Suppressor macrophage treated with lipopolysaccharide for 1 hour (primary cell): ENCODE results near the gene CELA2A.

Experiments
- DNase-seq, 3 donors: peaks; one replicate each; pipeline ENCODE4 v3.0.0-alpha.2; 2020 to 2022

CELA2A gene

GRCh38 chr1:15456313-15456954 lies at the start of gene CELA2A:
Gene CELA2A, plus strand, starts transcription at chr1:15456732. Its CDS starts 22 bp downstream, at chr1:15456754.
- no peak for DNase-seq

- no peak for DNase-seq
Measured at GRCh38 chr1:15407580-15407979, 49.0 kb upstream of the CELA2A start.

- no peak for DNase-seq
Measured at GRCh38 chr1:15408890-15409387, 47.6 kb upstream of the CELA2A start.

- peak; percentile 97 to 99 (median 98) for DNase-seq
Measured at GRCh38 chr1:15409388-15410222, 46.9 kb upstream of the CELA2A start, which contains the start of gene EFHD2. Gene EFHD2, plus strand, starts transcription at chr1:15409888. Its CDS starts 84 bp downstream, at chr1:15409972.

- no peak for DNase-seq
Measured at GRCh38 chr1:15410223-15410883, 46.2 kb upstream of the CELA2A start.

GRCh38 chr1:15410884-15411245 lies 45.7 kb upstream of the CELA2A start:
- peak; percentile 22 to 53 (median 31) for DNase-seq

- peak; percentile 92 to 95 (median 92) for DNase-seq
Measured at GRCh38 chr1:15411593-15412137, 44.9 kb upstream of the CELA2A start.

GRCh38 chr1:15412175-15412800 lies 44.2 kb upstream of the CELA2A start:
- DNase-seq: peak in 2 of 3 donors; percentile 70 to 77

GRCh38 chr1:15412843-15413242 lies 43.7 kb upstream of the CELA2A start:
- no peak for DNase-seq

- no peak for DNase-seq
Measured at GRCh38 chr1:15413563-15414444, 42.7 kb upstream of the CELA2A start.

- no peak for DNase-seq
Measured at GRCh38 chr1:15414445-15414983, 42.0 kb upstream of the CELA2A start.

GRCh38 chr1:15417059-15417934 lies 39.2 kb upstream of the CELA2A start:
- peak; percentile 90 to 94 (median 91) for DNase-seq

- DNase-seq: no peak
Measured at GRCh38 chr1:15418806-15419515, 37.6 kb upstream of the CELA2A start.

GRCh38 chr1:15420853-15421465 lies 35.6 kb upstream of the CELA2A start:
- no peak for DNase-seq

GRCh38 chr1:15422871-15423270 lies 33.7 kb upstream of the CELA2A start:
- no peak for DNase-seq

- DNase-seq: no peak
Measured at GRCh38 chr1:15423355-15424077, 33.0 kb upstream of the CELA2A start.

GRCh38 chr1:15424146-15424667 lies 32.3 kb upstream of the CELA2A start:
- DNase-seq: no peak

GRCh38 chr1:15424981-15425380 lies 31.6 kb upstream of the CELA2A start:
- no peak for DNase-seq
